HepG2 (cell line): Measurements from ENCODE around the gene ACADVL. TPM values are rescaled to one million over a fixed set of nuclear protein-coding genes. Genes with fewer than 3 reads are reported as not detected.
A peak's percentile ranks its signal among the peaks of the same experiment; 100 is the strongest.

Source experiments
- ATAC-seq: fragments of 200-7000 bp; cut with Tn5 transposase; 3 replicates; pipeline ENCODE4 v1.9.1; 2020; ENCODE audit warnings: mild to moderate bottlenecking, moderate library complexity
- BruUV-seq: library from RNA; stranded (reverse); fragments of 400-500 nt; replicated peaks from 2 replicates; lab custom pipeline; 2021; lab: Mats Ljungman, UMichigan
- CTCF ChIA-PET: fragments of 300-600 bp; formaldehyde crosslinking; extraction: SDS; loops from one replicate; lab custom pipeline; 2021; ENCODE audit warnings: low total read pairs, inconsistent platforms, low intra/inter-chr PET ratio; lab: Yijun Ruan, JAX
- POLR2A ChIA-PET: fragments of 350-600 bp; sonication (Branson Sonifier 250); formaldehyde crosslinking; loops from one replicate; lab custom pipeline; 2020; ENCODE audit warnings: antibody characterized with exemption, inconsistent platforms; lab: Yijun Ruan, JAX
- DNase-seq: peaks from one replicate; pipeline ENCODE4 v3.0.0-alpha.2; 2015; ENCODE audit warnings: low spot score
- FAIRE-seq: peaks from 3 replicates; lab custom pipeline; 2011; peaks lifted over from hg19 to GRCh38; lab: Jason Lieb, UNC
- H2AFZ ChIP-seq: one replicate; pipeline ENCODE4 v1.6.1; 2011; ENCODE audit warnings: low read length, inconsistent platforms
- H3K27ac ChIP-seq: fragments of 300-600 bp; 3 replicates; pipeline ENCODE4 v1.8.0; 2011; ENCODE audit warnings: mixed run types, mild to moderate bottlenecking, mixed read lengths, low read length, inconsistent platforms; ENCODE audit not compliant: insufficient read depth; ENCODE audit errors: extremely low read length
- H3K27me3 ChIP-seq, 2 experiments: fragments of 200-600 bp in 1 of 2; 2 replicates in 1 of 2; 3 replicates in 1 of 2; pipeline versions ENCODE4 v1.6.0 to v1.8.0; 2011; ENCODE audit warnings: low read length in 2 of 2, mild to moderate bottlenecking in 2 of 2, moderate library complexity in 2 of 2, inconsistent platforms in 1 of 2; ENCODE audit not compliant: insufficient read depth in 2 of 2, control insufficient read depth in 1 of 2
- H3K36me3 ChIP-seq, 2 experiments: fragments of 200-600 bp in 1 of 2; replicated peaks in 1 of 2; 2 replicates in 1 of 2; 3 replicates in 1 of 2; pipeline versions ENCODE4 v1.5.1 to v1.8.0; 2011; ENCODE audit warnings: low read length in 2 of 2, inconsistent platforms in 1 of 2; ENCODE audit not compliant: insufficient read depth in 2 of 2, control insufficient read depth in 1 of 2
- H3K4me1 ChIP-seq: 2 replicates; pipeline ENCODE4 v1.5.1; 2012; ENCODE audit warnings: low read length, inconsistent platforms; ENCODE audit not compliant: insufficient read depth
- H3K4me2 ChIP-seq: 2 replicates; pipeline ENCODE4 v1.6.0; 2011; ENCODE audit warnings: low read depth, low read length, inconsistent platforms
- H3K4me3 ChIP-seq, 3 experiments: fragments of 200-600 bp in 1 of 3; sonication (generic), shearing (Covaris generic) in 1 of 3; replicated peaks in 1 of 3; 2 replicates each; pipeline ENCODE4 v1.5.1; 2011 to 2016; ENCODE audit warnings: low read length in 3 of 3, inconsistent platforms in 2 of 3, low read depth in 2 of 3, mild to moderate bottlenecking in 2 of 3, control low read depth in 1 of 3, mixed read lengths in 1 of 3; ENCODE audit not compliant: insufficient read depth in 1 of 3
- H3K79me2 ChIP-seq: one replicate; pipeline ENCODE4 v1.6.1; 2011; ENCODE audit warnings: low read length, inconsistent platforms; ENCODE audit not compliant: insufficient read depth
- H3K9ac ChIP-seq: 2 replicates; pipeline ENCODE4 v1.6.0; 2011; ENCODE audit warnings: mild to moderate bottlenecking, low read depth, low read length, inconsistent platforms; ENCODE audit not compliant: insufficient read depth
- H3K9me3 ChIP-seq: 2 replicates; pipeline ENCODE4 v1.5.1; 2012; ENCODE audit warnings: mild to moderate bottlenecking, low read length
- H4K20me1 ChIP-seq: 2 replicates; pipeline ENCODE4 v1.6.0; 2011; ENCODE audit warnings: inconsistent platforms, mild to moderate bottlenecking, low read length, moderate library complexity; ENCODE audit not compliant: insufficient read depth
- BORCS8-MEF2B ChIP-seq: sonication (generic); formaldehyde crosslinking; IDR thresholded peaks from 2 replicates; pipeline ENCODE4 v1.8.0; 2022; ENCODE audit warnings: mild to moderate bottlenecking, missing genetic modification reagents
- CREB1 ChIP-seq, 2 experiments: fragments of 450-650 bp in 1 of 2; IDR thresholded peaks; 2 replicates each; pipeline ENCODE4 v1.6.1; 2016 to 2017; ENCODE audit warnings: control low read depth in 1 of 2, mild to moderate bottlenecking in 1 of 2, missing compliant biosample characterization in 1 of 2, missing genetic modification characterization in 1 of 2
- GMEB1 ChIP-seq: sonication (generic); formaldehyde crosslinking; IDR thresholded peaks from 2 replicates; pipeline ENCODE4 v1.5.1; 2020; ENCODE audit warnings: missing genetic modification reagents, mild to moderate bottlenecking, borderline replicate concordance
- HCFC1 ChIP-seq: fragments of 150-350 bp; IDR thresholded peaks from 2 replicates; pipeline ENCODE4 v1.6.1; 2014; ENCODE audit warnings: low read depth, low read length
- MTA1 ChIP-seq: sonication (generic); formaldehyde crosslinking; IDR thresholded peaks from 2 replicates; pipeline ENCODE4 v1.4.0; 2020; ENCODE audit warnings: missing genetic modification reagents, mild to moderate bottlenecking, borderline replicate concordance
- NR2C2 ChIP-seq: sonication (generic); formaldehyde crosslinking; IDR thresholded peaks from 2 replicates; pipeline ENCODE4 v1.4.0; 2020; ENCODE audit warnings: missing genetic modification reagents, mild to moderate bottlenecking, moderate library complexity, borderline replicate concordance
- RAD21 ChIP-seq: fragments of 450-650 bp; formaldehyde crosslinking; IDR thresholded peaks from 2 replicates; pipeline ENCODE4 v1.5.0; 2020; ENCODE audit warnings: mild to moderate bottlenecking
- SIN3A ChIP-seq: IDR thresholded peaks from 2 replicates; pipeline ENCODE4 v1.6.1; 2011; ENCODE audit warnings: low read depth, mild to moderate bottlenecking, control low read depth, low read length, borderline replicate concordance
- SOX5 ChIP-seq: IDR thresholded peaks from 2 replicates; pipeline ENCODE4 v1.6.1; 2016; ENCODE audit warnings: borderline replicate concordance
- STAT5B ChIP-seq: sonication (generic); formaldehyde crosslinking; IDR thresholded peaks from 2 replicates; pipeline ENCODE4 v1.4.0; 2020; ENCODE audit warnings: missing genetic modification reagents
- TBP ChIP-seq: sonication (generic); formaldehyde crosslinking; IDR thresholded peaks from 2 replicates; pipeline ENCODE4 v1.5.0; 2020; ENCODE audit warnings: missing genetic modification reagents
- ZBTB8A ChIP-seq: sonication (generic); formaldehyde crosslinking; IDR thresholded peaks from 2 replicates; pipeline ENCODE4 v1.4.0; 2020; ENCODE audit warnings: mild to moderate bottlenecking, low read depth, missing genetic modification reagents, borderline replicate concordance
- ZFX ChIP-seq: sonication (generic); formaldehyde crosslinking; IDR thresholded peaks from 2 replicates; pipeline ENCODE4 v1.4.0; 2020; ENCODE audit warnings: mild to moderate bottlenecking, low read depth, missing genetic modification reagents, moderate library complexity
- ZFY ChIP-seq: sonication (generic); formaldehyde crosslinking; IDR thresholded peaks from 2 replicates; pipeline ENCODE4 v1.4.0; 2020; ENCODE audit warnings: missing genetic modification reagents
- ZNF350 ChIP-seq: sonication (generic); formaldehyde crosslinking; IDR thresholded peaks from 2 replicates; pipeline ENCODE4 v1.4.0; 2020; ENCODE audit warnings: mild to moderate bottlenecking, low read depth, missing genetic modification reagents, borderline replicate concordance
- ZNF75D ChIP-seq: sonication (generic); formaldehyde crosslinking; IDR thresholded peaks from 2 replicates; pipeline ENCODE4 v1.8.1; 2023; ENCODE audit warnings: missing genetic modification reagents, mild to moderate bottlenecking, borderline replicate concordance
- WGBS: methylation state at CpG from one replicate; pipeline ENCODE4 v1.1.6; 2017; ENCODE audit warnings: low lambda C conversion rate; 5-methylcytosine and 5-hydroxymethylcytosine counted together
- in situ Hi-C: cut with HindIII; loops from 2 replicates; pipeline ENCODE4 v1.10.0; 2017; ENCODE audit warnings: low pct_unique_long_range_greater_than_20kb; ENCODE audit not compliant: extremely low pct_ligation_motif_present
- intact Hi-C: fragments of 100-400 bp; cut with micrococcal nuclease; formaldehyde crosslinking; loops from one replicate; pipeline ENCODE4 v1.10.0; 2022; ENCODE audit not compliant: unreplicated experiment
- polyA plus RNA-seq, 8 experiments: library from polyadenylated mRNA; depleted of rRNA in 3 of 8; stranded (reverse) in 7 of 8; unstranded in 1 of 8; fragments of >200 nt; fragmentation: Illumina TruSeq in 4 of 8; extraction: Trizol in 4 of 8; gene quantifications; 2 replicates each; pipeline versions ENCODE4 v1.2.1 to v1.2.3, GENCODE V29; 2011 to 2016; ENCODE audit warnings: low read depth in 4 of 8, missing spikeins in 1 of 8, mixed read lengths in 1 of 8; ENCODE audit not compliant: insufficient read depth in 1 of 8
- total RNA-seq, 5 experiments: library from RNA; depleted of rRNA; stranded (reverse); fragments of >200 nt; fragmentation: Illumina TruSeq; extraction: Trizol; gene quantifications; 2 replicates each; pipeline ENCODE4 v1.2.3, GENCODE V29; 2016; ENCODE audit warnings: low read depth in 1 of 5
- TF ChIP-seq, protein P1 (sequence below): sonication (generic); formaldehyde crosslinking; IDR thresholded peaks from 2 replicates; pipeline ENCODE4 v1.4.0; 2020; ENCODE audit warnings: missing genetic modification reagents

ACADVL gene
- total and polyA plus RNA-seq, 2 of the 13 experiments (the other 11 are each of a cell fraction or from before 2014, with no cell fraction given): 219 to 412 TPM

- peak; percentile 50 for DNase-seq
- peak; percentile 91 for ATAC-seq
- H3K79me2 ChIP-seq: no peaks in the 10 kb centered on the region
- TF ChIP-seq MTA1 (CRISPR knock-in tag) (no peak), GMEB1 (CRISPR knock-in tag) (peak; percentile 51; the same call in 1 of the 2 replicates), RAD21 (0 out of 2 replicates have a peak, but pooled peaks have one; percentile 8), HCFC1 (peak; percentile 98), ZNF350 (CRISPR knock-in tag) (peak; percentile 38; the same call in 1 of the 2 replicates), SOX5 (CRISPR knock-in tag) (no peak), ZFX (CRISPR knock-in tag) (peak; percentile 49; the same call in 1 of the 2 replicates), BORCS8-MEF2B (CRISPR knock-in tag) (0 out of 2 replicates have a peak, but pooled peaks have one; percentile 23), TBP (0 out of 2 replicates have a peak, but pooled peaks have one; percentile 69), SIN3A (no peak), CREB1 (IDR thresholded peaks at IDR 0.05) (no peak), CREB1 (CRISPR knock-in tag; IDR thresholded peaks at IDR 0.05) (peak; percentile 93), ZBTB8A (no peak), STAT5B (CRISPR knock-in tag) (no peak), ZNF75D (CRISPR knock-in tag) (no peak), ZFY (CRISPR knock-in tag) (peak; percentile 59), NR2C2 (CRISPR knock-in tag) (peak; percentile 88)
- TF ChIP-seq, protein P1, sequence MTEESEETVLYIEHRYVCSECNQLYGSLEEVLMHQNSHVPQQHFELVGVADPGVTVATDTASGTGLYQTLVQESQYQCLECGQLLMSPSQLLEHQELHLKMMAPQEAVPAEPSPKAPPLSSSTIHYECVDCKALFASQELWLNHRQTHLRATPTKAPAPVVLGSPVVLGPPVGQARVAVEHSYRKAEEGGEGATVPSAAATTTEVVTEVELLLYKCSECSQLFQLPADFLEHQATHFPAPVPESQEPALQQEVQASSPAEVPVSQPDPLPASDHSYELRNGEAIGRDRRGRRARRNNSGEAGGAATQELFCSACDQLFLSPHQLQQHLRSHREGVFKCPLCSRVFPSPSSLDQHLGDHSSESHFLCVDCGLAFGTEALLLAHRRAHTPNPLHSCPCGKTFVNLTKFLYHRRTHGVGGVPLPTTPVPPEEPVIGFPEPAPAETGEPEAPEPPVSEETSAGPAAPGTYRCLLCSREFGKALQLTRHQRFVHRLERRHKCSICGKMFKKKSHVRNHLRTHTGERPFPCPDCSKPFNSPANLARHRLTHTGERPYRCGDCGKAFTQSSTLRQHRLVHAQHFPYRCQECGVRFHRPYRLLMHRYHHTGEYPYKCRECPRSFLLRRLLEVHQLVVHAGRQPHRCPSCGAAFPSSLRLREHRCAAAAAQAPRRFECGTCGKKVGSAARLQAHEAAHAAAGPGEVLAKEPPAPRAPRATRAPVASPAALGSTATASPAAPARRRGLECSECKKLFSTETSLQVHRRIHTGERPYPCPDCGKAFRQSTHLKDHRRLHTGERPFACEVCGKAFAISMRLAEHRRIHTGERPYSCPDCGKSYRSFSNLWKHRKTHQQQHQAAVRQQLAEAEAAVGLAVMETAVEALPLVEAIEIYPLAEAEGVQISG: peak; percentile 92
Observed at GRCh38 chr17:7191571-7192270, 28.0 kb upstream of the ACADVL start.

More at GRCh38 chr17:7191571-7192270, 28.0 kb upstream of the ACADVL start:
- WGBS: 52% methylated on average over 24 of the region's 26 CpGs
- POLR2A ChIA-PET: interaction anchor here (0.7 to 1.5 kb wide), 4 partner anchors 12 to 78 kb away, joined by 3 to 4 read pairs (median 4); partner anchors contain the start of genes ASGR1 and ASGR2
- Histone ChIP-seq H3K36me3 (no peaks in the 10 kb centered on the region), H3K27me3 (no peaks in the 10 kb centered on the region), H3K9me3 (no peaks in the 10 kb centered on the region), H3K9ac (no peak overlapping the region), H3K4me3 (peak overlapping the region in 1 of 3 experiments; percentile 28; a peak in 1 of 6 replicates), H4K20me1 (no peaks in the 10 kb centered on the region), H3K27ac (no peak overlapping the region), H2AFZ (no peak overlapping the region), H3K4me2 (peak overlapping the region; percentile 58), H3K4me1 (peaks cover 33% of the 10 kb centered on the region)
- CTCF ChIA-PET: no interaction called here
- intact Hi-C loops (no loop called here), in situ Hi-C loops (no loop called here)
- BruUV-seq: no TSS peak
- FAIRE-seq: peak; percentile 52
